CD4-positive, alpha-beta T cell (primary cell): ENCODE results near the gene NOS1AP. TPM values are rescaled to one million over a fixed set of nuclear protein-coding genes. Genes with fewer than 3 reads are reported as not detected.
"Not testable (repeated sequence)": the region's sequence is repeated elsewhere in the genome, so short reads cannot be mapped to it uniquely, and the experiment has no call there.

ENCODE experiments used
- ATAC-seq: fragments of 200-7000 bp; cut with Tn5 transposase; one replicate; pipeline ENCODE4 v1.10.0; 2022; ENCODE audit warnings: mild to moderate bottlenecking; ENCODE audit not compliant: poor library complexity
- CTCF ChIA-PET: fragments of 350-600 bp; sonication (Branson Sonifier 250); formaldehyde crosslinking; loops from one replicate; lab custom pipeline; 2021; ENCODE audit warnings: antibody characterized with exemption, inconsistent platforms; lab: Charles Lee
- POLR2A ChIA-PET: fragments of 350-600 bp; sonication (Branson Sonifier 250); formaldehyde crosslinking; loops from one replicate; lab custom pipeline; 2021; ENCODE audit warnings: antibody characterized with exemption, inconsistent platforms; lab: Charles Lee
- DNase-seq, 14 experiments: peaks; one replicate each; pipeline ENCODE4 v3.0.0-alpha.2; 2013 to 2020; ENCODE audit warnings: mixed read lengths in 2 of 14
- H3K27ac ChIP-seq, 2 donors: one replicate each; pipeline versions ENCODE4 v1.5.1 to v1.7.0; 2013; ENCODE audit warnings: low read length in 2 of 2, low read depth in 1 of 2, mild to moderate bottlenecking in 1 of 2
- H3K27me3 ChIP-seq, 2 experiments: 1 replicate in 1 of 2; 2 replicates in 1 of 2; pipeline versions ENCODE4 v1.6.1 to v1.7.0; 2013; ENCODE audit warnings: low read length in 2 of 2, control low read depth in 1 of 2, mild to moderate bottlenecking in 1 of 2, moderate library complexity in 1 of 2; ENCODE audit not compliant: insufficient read depth in 2 of 2, control insufficient read depth in 1 of 2
- H3K36me3 ChIP-seq: one replicate; pipeline ENCODE4 v1.6.1; 2013; ENCODE audit warnings: low read length, control low read depth; ENCODE audit not compliant: insufficient read depth
- H3K4me1 ChIP-seq: one replicate; pipeline ENCODE4 v1.6.1; 2013; ENCODE audit warnings: low read length, control low read depth; ENCODE audit not compliant: insufficient read depth
- H3K4me3 ChIP-seq: one replicate; pipeline ENCODE4 v1.5.1; 2013; ENCODE audit warnings: mild to moderate bottlenecking, low read length, moderate library complexity
- H3K9me3 ChIP-seq, 2 experiments: 1 replicate in 1 of 2; 2 replicates in 1 of 2; pipeline versions ENCODE4 v1.6.1 to v1.7.0; 2013; ENCODE audit warnings: low read length in 2 of 2, mild to moderate bottlenecking in 2 of 2, control low read depth in 1 of 2, moderate library complexity in 1 of 2; ENCODE audit not compliant: control insufficient read depth in 1 of 2, insufficient read depth in 1 of 2
- H3K27ac Mint-ChIP-seq: one replicate; pipeline ENCODE4 v1.8.0; 2020; ENCODE audit warnings: mixed read lengths
- H3K27me3 Mint-ChIP-seq: one replicate; pipeline ENCODE4 v1.8.0; 2021; ENCODE audit warnings: mixed read lengths
- H3K36me3 Mint-ChIP-seq: one replicate; pipeline ENCODE4 v1.8.0; 2021; ENCODE audit warnings: low read depth, mixed read lengths
- H3K4me1 Mint-ChIP-seq: one replicate; pipeline ENCODE4 v1.8.0; 2021; ENCODE audit warnings: low read depth, mixed read lengths
- H3K4me3 Mint-ChIP-seq: one replicate; pipeline ENCODE4 v1.8.0; 2020; ENCODE audit warnings: mild to moderate bottlenecking, mixed read lengths
- H3K9me3 Mint-ChIP-seq: one replicate; pipeline ENCODE4 v1.8.0; 2020; ENCODE audit warnings: mixed read lengths
- CTCF ChIP-seq: fragments of 200-600 bp; IDR thresholded peaks from one replicate; pipeline ENCODE4 v1.8.0; 2022; ENCODE audit warnings: antibody characterized with exemption, mild to moderate bottlenecking
- intact Hi-C, 2 experiments: fragments of 100-400 bp; cut with DNase I in 1 of 2; cut with micrococcal nuclease in 1 of 2; formaldehyde crosslinking; loops; one replicate each; pipeline versions ENCODE4 v1.15.1 to v1.9.0; 2023 to 2025; cut with DNase I, micrococcal nuclease
- total RNA-seq, 174 experiments: library from RNA in 2 of 174; stranded (reverse) in 2 of 174; gene quantifications; one replicate each; pipeline ENCODE4 v1.2.3 and lab custom pipeline; 2021 to 2026

The NOS1AP gene
- total RNA-seq, 2 experiments from 2014 or later = not detected

GRCh38 chr1:162046921-162047320 lies 22.6 kb upstream of the NOS1AP start:
- TF ChIP-seq CTCF = no peak
- CTCF ChIA-PET = no interaction called here
- POLR2A ChIA-PET = no interaction called here

GRCh38 chr1:162053949-162054348 lies 15.5 kb upstream of the NOS1AP start:
- H3K27me3 ChIP-seq, H3K36me3 ChIP-seq, H3K27ac Mint-ChIP-seq, H3K36me3 Mint-ChIP-seq, H3K27ac ChIP-seq, H3K4me3 ChIP-seq, H3K9me3 ChIP-seq, H3K9me3 Mint-ChIP-seq, POLR2A ChIA-PET, DNase-seq, ATAC-seq, H3K4me1 ChIP-seq, H3K4me3 Mint-ChIP-seq, CTCF ChIA-PET, H3K4me1 Mint-ChIP-seq: not testable (repeated sequence)
- peaks cover 14% of the 10 kb centered on the region for H3K27me3 Mint-ChIP-seq
- intact Hi-C loops = loop anchor here in 1 of 2 experiments (10.0 kb wide), 1 partner anchor 1261 kb away; no protein-coding TSS in a partner anchor

More at GRCh38 chr1:162046921-162047320, 22.6 kb upstream of the NOS1AP start:
- DNase-seq (no peak), ATAC-seq (no peak)
- Histone ChIP-seq H3K9me3 (peaks cover 0 to 5% of the 10 kb centered on the region in 2 experiments), H3K27ac (no peak overlapping the region), H3K27me3 (no peaks in the 10 kb centered on the region), H3K36me3 (no peaks in the 10 kb centered on the region), H3K4me3 (no peak overlapping the region), H3K4me1 (no peaks in the 10 kb centered on the region)
- Mint-ChIP-seq H3K36me3 (no peaks in the 10 kb centered on the region), H3K4me3 (no peak overlapping the region), H3K27ac (no peak overlapping the region), H3K9me3 (no peaks in the 10 kb centered on the region), H3K27me3 (no peaks in the 10 kb centered on the region), H3K4me1 (no peaks in the 10 kb centered on the region)
- intact Hi-C loops = no loop called here

- ChIA-PET CTCF (no interaction called here), POLR2A (no interaction called here)
- no peak overlapping the region for H3K4me3 ChIP-seq
- intact Hi-C loops = loop anchor here (1.0 to 10.0 kb wide), 4 partner anchors 222 to 1260 kb away; no protein-coding TSS in a partner anchor
- Mint-ChIP-seq H3K27ac (no peak overlapping the region), H3K27me3 (peaks cover 20% of the 10 kb centered on the region), H3K9me3 (no peaks in the 10 kb centered on the region), H3K4me3 (no peak overlapping the region), H3K4me1 (no peaks in the 10 kb centered on the region), H3K36me3 (no peaks in the 10 kb centered on the region)
- ATAC-seq (no peak), DNase-seq (no peak)
- H3K9me3 ChIP-seq = no peaks in the 10 kb centered on the region
- H3K27me3 ChIP-seq = no peaks in the 10 kb centered on the region
- H3K27ac ChIP-seq = no peak overlapping the region
- no peaks in the 10 kb centered on the region for H3K4me1 ChIP-seq
- no peaks in the 10 kb centered on the region for H3K36me3 ChIP-seq
- TF ChIP-seq CTCF = no peak
Measured at GRCh38 chr1:162055062-162055461, 14.4 kb upstream of the NOS1AP start.

GRCh38 chr1:162056043-162056442 lies 13.4 kb upstream of the NOS1AP start:
- Histone ChIP-seq H3K4me1 (no peaks in the 10 kb centered on the region), H3K36me3 (no peaks in the 10 kb centered on the region), H3K27ac (no peak overlapping the region), H3K4me3 (no peak overlapping the region), H3K9me3 (no peaks in the 10 kb centered on the region), H3K27me3 (no peaks in the 10 kb centered on the region)
- H3K27me3 Mint-ChIP-seq = peaks cover 20% of the 10 kb centered on the region
- peak; percentile 72 for TF ChIP-seq CTCF
- ChIA-PET CTCF (interaction anchor here (0.7 to 0.8 kb wide), 2 partner anchors 10 to 171 kb away, joined by 3 to 5 read pairs; no protein-coding TSS in a partner anchor), POLR2A (interaction anchor here (0.6 kb wide), 1 partner anchor 13 kb away, joined by 3 read pairs; no protein-coding TSS in a partner anchor)
- H3K27ac Mint-ChIP-seq = no peak overlapping the region
- ATAC-seq (peak; percentile 54), DNase-seq (peak; percentile 10 to 69 (median 25))
- no peaks in the 10 kb centered on the region for H3K4me1 Mint-ChIP-seq
- intact Hi-C loops = loop anchor here (1.0 to 10.0 kb wide), 6 partner anchors 221 to 1259 kb away; no protein-coding TSS in a partner anchor
- H3K36me3 Mint-ChIP-seq = no peaks in the 10 kb centered on the region
- no peak overlapping the region for H3K4me3 Mint-ChIP-seq
- no peaks in the 10 kb centered on the region for H3K9me3 Mint-ChIP-seq
